Heart right ventricle (tissue), 16 donors: ENCODE measurements around the gene TTLL8. TPM values are rescaled to one million over a fixed set of nuclear protein-coding genes. Genes with fewer than 3 reads are reported as not detected.

ENCODE experiments used
- ATAC-seq, 8 donors: fragments of 200-7000 bp; cut with Tn5 transposase; one replicate each; pipeline ENCODE4 v1.9.1; 2020; ENCODE audit warnings: mild to moderate bottlenecking in 8 of 8, moderate library complexity in 8 of 8, moderate number of reproducible peaks in 1 of 8
- DNase-seq, 2 donors: peaks; one replicate each; pipeline ENCODE4 v3.0.0-alpha.2; 2020
- H3K27ac ChIP-seq, 10 donors: fragments of 200-600 bp; sonication (generic) in 2 of 10; one replicate each; pipeline versions ENCODE4 v1.5.0 to v1.8.0; 2020 to 2022; ENCODE audit warnings: mild to moderate bottlenecking in 3 of 10
- H3K27me3 ChIP-seq, 7 donors: fragments of 200-600 bp; one replicate each; pipeline ENCODE4 v1.8.0; 2021 to 2022; ENCODE audit warnings: mild to moderate bottlenecking in 2 of 7
- H3K36me3 ChIP-seq, 9 donors: fragments of 200-600 bp; sonication (generic) in 1 of 9; one replicate each; pipeline versions ENCODE4 v1.5.0 to v1.8.0; 2020 to 2022; ENCODE audit warnings: mild to moderate bottlenecking in 2 of 9
- H3K4me1 ChIP-seq, 9 donors: fragments of 200-600 bp; sonication (generic) in 1 of 9; one replicate each; pipeline versions ENCODE4 v1.5.0 to v1.8.0; 2020 to 2022; ENCODE audit warnings: mild to moderate bottlenecking in 4 of 9
- H3K4me3 ChIP-seq, 10 donors: fragments of 200-600 bp; sonication (generic) in 2 of 10; one replicate each; pipeline versions ENCODE4 v1.5.0 to v1.8.0; 2020 to 2022; ENCODE audit warnings: mild to moderate bottlenecking in 7 of 10, moderate library complexity in 2 of 10
- H3K9me3 ChIP-seq, 11 donors: fragments of 200-600 bp in 10 of 11; sonication (generic) in 2 of 11; one replicate each; pipeline versions ENCODE4 v1.5.0 to v1.8.0; 2013 to 2022; ENCODE audit warnings: mild to moderate bottlenecking in 2 of 11, control low read depth in 1 of 11, moderate library complexity in 1 of 11
- CTCF ChIP-seq, 9 donors: fragments of 200-600 bp; sonication (generic) in 2 of 9; IDR thresholded peaks; one replicate each; pipeline versions ENCODE4 v1.5.0 to v1.8.0; 2021 to 2022; ENCODE audit warnings: antibody characterized with exemption in 9 of 9, mild to moderate bottlenecking in 5 of 9, moderate library complexity in 1 of 9
- WGBS, 2 donors: extraction: QIAGEN DNeasy Blood & Tissue Kit; methylation state at CpG; one replicate each; pipeline ENCODE4 v1.1.7; 2013; ENCODE audit warnings: inconsistent platforms in 1 of 2; 5-methylcytosine and 5-hydroxymethylcytosine counted together
- intact Hi-C, 10 donors: fragments of 100-400 bp; cut with DNase I; formaldehyde crosslinking; loops; one replicate each; pipeline versions ENCODE4 v1.11.1 to v1.14.2; 2022
- polyA plus RNA-seq, 2 donors: library from polyadenylated mRNA; stranded (reverse); fragments of 200-250 nt; gene quantifications; one replicate each; pipeline ENCODE4 v1.2.3, GENCODE V29; 2013
- total RNA-seq, 10 donors: library from RNA; stranded (reverse); fragmentation: NEBNext Ultra II Directional in 3 of 10; extraction: Animal tissue kit (Norgen Biotek cat#: 25700) in 3 of 10; gene quantifications; one replicate each; pipeline versions ENCODE4 v1.2.1 to v1.2.4, GENCODE V29; 2021 to 2023
- donor health status: Arrhythmogenic right ventricular cardiomyopathy.
- donor health status: ischemic (EF 13 %, LVEDD 7.1; RV severe dilation, severe dysfunction).
- donor health status: healthy with polysubstance abuse.
- donor health status: DM: no; HTN: yes; CAD: no.
- donor health status: DM: no; HTN: no; CAD: no.
- donor health status: ischemic (EF 25% LVEDD 6.9; RV normal size, moderate dysfunction).
- donor health status: ischemic (EF 25% LVEDD 5.7; RV mildly dilated, moderate dysfunction).
- donor health status: healthy.
- donor health status: DM: yes; HTN: yes; CAD: no.
- donor health status: Ischemic cardiomyopathy.
- donor health status: ischemic (EF 35%, LVEDD 5.7; RV mildly dilated, moderate dysfunction).
- donor health status: nonischemic (EF 11% LVEDD 7.7; RV severe dilation, severe dysfunction).
- donor health status: DM: yes; HTN: yes; CAD: no.
- donor health status: PGD.
- donor health status: ischemic (EF 29% LVEDD 5.4; RV normal size, mild dysfunction).
- donor health status: nonischemic (EF 23%, LVEDD 6.1; RV moderate dilation, normal function).

The TTLL8 gene
- total and polyA plus RNA-seq, 12 donors: not detected

GRCh38 chr22:50041361-50042065, 16.6 kb downstream of the TTLL8 start:
- WGBS, 2 donors: 75 to 78% methylated on average over 17 of the region's 17 CpGs
- no peaks in the 10 kb centered on the region for H3K36me3 ChIP-seq
- H3K27me3 ChIP-seq: peaks cover 0 to 18% (median 0%) of the 10 kb centered on the region in 7 donors
- H3K4me1 ChIP-seq: no peaks in the 10 kb centered on the region
- ATAC-seq (no peak), DNase-seq (no peak)
- H3K27ac ChIP-seq: no peak overlapping the region
- H3K9me3 ChIP-seq: peaks cover 0 to 19% (median 7%) of the 10 kb centered on the region in 11 donors
- intact Hi-C loops: no loop called here
- no peak overlapping the region for H3K4me3 ChIP-seq
- no peak for TF ChIP-seq CTCF (IDR thresholded peaks at IDR 0.05)

GRCh38 chr22:50040717-50041116, 17.4 kb downstream of the TTLL8 start:
- DNase-seq (no peak), ATAC-seq (no peak)
- no peak for TF ChIP-seq CTCF (IDR thresholded peaks at IDR 0.05)
- intact Hi-C loops: no loop called here
- WGBS, 2 donors: 88 to 92% methylated on average over 7 of the region's 7 CpGs
- Histone ChIP-seq H3K36me3 (no peaks in the 10 kb centered on the region), H3K4me3 (no peak overlapping the region), H3K4me1 (no peaks in the 10 kb centered on the region), H3K27me3 (peaks cover 0 to 16% (median 0%) of the 10 kb centered on the region in 7 donors), H3K27ac (no peak overlapping the region), H3K9me3 (peaks cover 0 to 19% (median 7%) of the 10 kb centered on the region in 11 donors)

- no peak for DNase-seq
- no peak for TF ChIP-seq CTCF (IDR thresholded peaks at IDR 0.05)
- Histone ChIP-seq H3K27ac (no peak overlapping the region), H3K4me3 (no peak overlapping the region), H3K9me3 (peaks cover 0 to 19% (median 7%) of the 10 kb centered on the region in 11 donors), H3K4me1 (no peaks in the 10 kb centered on the region), H3K27me3 (peaks cover 0 to 20% (median 7%) of the 10 kb centered on the region in 7 donors), H3K36me3 (no peaks in the 10 kb centered on the region)
- 92 to 93% methylated on average over 29 of the region's 29 CpGs for WGBS, 2 donors
- intact Hi-C loops: loop anchor here in 4 of 10 donors (10.0 kb wide), 1 partner anchor 275 kb away; no protein-coding TSS in a partner anchor
- ATAC-seq: no peak
Measured at GRCh38 chr22:50039669-50040443, 18.2 kb downstream of the TTLL8 start.

GRCh38 chr22:50035976-50036724, 21.9 kb downstream of the TTLL8 start:
- DNase-seq: no peak
- H3K4me1 ChIP-seq: no peaks in the 10 kb centered on the region
- 74 to 77% methylated on average over 23 of the region's 23 CpGs for WGBS, 2 donors
- H3K9me3 ChIP-seq: peaks cover 0 to 19% (median 7%) of the 10 kb centered on the region in 11 donors
- H3K27ac ChIP-seq: no peak overlapping the region
- ATAC-seq: no peak
- H3K4me3 ChIP-seq: no peak overlapping the region
- TF ChIP-seq CTCF (IDR thresholded peaks at IDR 0.05): no peak
- intact Hi-C loops: loop anchor here in 4 of 10 donors (10.0 kb wide), 1 partner anchor 271 kb away; no protein-coding TSS in a partner anchor
- H3K36me3 ChIP-seq: no peaks in the 10 kb centered on the region
- H3K27me3 ChIP-seq: peaks cover 0 to 44% (median 15%) of the 10 kb centered on the region in 7 donors
